Omental fat pad (tissue), 4 donors: ENCODE data around the gene SLF2. TPM values are rescaled to one million over a fixed set of nuclear protein-coding genes. Genes with fewer than 3 reads are reported as not detected.
A peak's percentile ranks its signal among the peaks of the same experiment; 100 is the strongest.

ENCODE experiments used
- ATAC-seq: fragments of 150-250 bp; one replicate; pipeline ENCODE4 v1.9.1; 2016; ENCODE audit warnings: mild to moderate bottlenecking, moderate library complexity; ENCODE audit not compliant: low FRiP score
- DNase-seq: peaks from one replicate; pipeline ENCODE4 v3.0.0-alpha.2; 2019; ENCODE audit warnings: low spot score
- total RNA-seq, 4 donors: library from RNA; depleted of rRNA; stranded (reverse); fragments of >200 nt; gene quantifications; one replicate each; pipeline ENCODE4 v1.1.0, GENCODE V29; 2016
- TF ChIP-seq, protein P1 (sequence below), 3 donors: fragments of 450-650 bp; IDR thresholded peaks; one replicate each; pipeline ENCODE4 v1.5.1; 2016 to 2017; ENCODE audit warnings: antibody characterized with exemption in 3 of 3, mild to moderate bottlenecking in 3 of 3, moderate library complexity in 2 of 3

SLF2 gene
- total RNA-seq, 4 donors from 2014 or later, result 14.9 to 37.8 (median 21.9) TPM

DNA sequence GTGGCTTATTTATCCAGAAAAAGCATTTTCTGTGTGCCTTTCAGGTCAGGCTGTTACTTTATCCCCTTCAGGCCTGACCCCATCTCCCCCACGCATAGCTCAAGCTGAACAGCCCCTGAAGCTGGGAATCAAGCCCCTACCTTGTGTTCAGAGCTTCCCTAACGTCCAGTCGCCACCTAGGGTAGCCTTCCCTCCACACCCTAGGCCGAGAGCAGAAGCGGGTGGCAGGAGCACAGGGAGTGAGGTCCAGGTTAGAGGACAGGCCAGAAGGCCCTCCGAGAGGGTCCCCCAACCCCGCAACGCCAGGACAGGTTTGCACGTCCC is 56.1 kb downstream of the SLF2 start:
- ATAC-seq (peak; percentile 13), DNase-seq (no peak)
- TF ChIP-seq, protein P1, sequence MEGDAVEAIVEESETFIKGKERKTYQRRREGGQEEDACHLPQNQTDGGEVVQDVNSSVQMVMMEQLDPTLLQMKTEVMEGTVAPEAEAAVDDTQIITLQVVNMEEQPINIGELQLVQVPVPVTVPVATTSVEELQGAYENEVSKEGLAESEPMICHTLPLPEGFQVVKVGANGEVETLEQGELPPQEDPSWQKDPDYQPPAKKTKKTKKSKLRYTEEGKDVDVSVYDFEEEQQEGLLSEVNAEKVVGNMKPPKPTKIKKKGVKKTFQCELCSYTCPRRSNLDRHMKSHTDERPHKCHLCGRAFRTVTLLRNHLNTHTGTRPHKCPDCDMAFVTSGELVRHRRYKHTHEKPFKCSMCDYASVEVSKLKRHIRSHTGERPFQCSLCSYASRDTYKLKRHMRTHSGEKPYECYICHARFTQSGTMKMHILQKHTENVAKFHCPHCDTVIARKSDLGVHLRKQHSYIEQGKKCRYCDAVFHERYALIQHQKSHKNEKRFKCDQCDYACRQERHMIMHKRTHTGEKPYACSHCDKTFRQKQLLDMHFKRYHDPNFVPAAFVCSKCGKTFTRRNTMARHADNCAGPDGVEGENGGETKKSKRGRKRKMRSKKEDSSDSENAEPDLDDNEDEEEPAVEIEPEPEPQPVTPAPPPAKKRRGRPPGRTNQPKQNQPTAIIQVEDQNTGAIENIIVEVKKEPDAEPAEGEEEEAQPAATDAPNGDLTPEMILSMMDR (IDR thresholded peaks at IDR 0.05), result no peak

DNA sequence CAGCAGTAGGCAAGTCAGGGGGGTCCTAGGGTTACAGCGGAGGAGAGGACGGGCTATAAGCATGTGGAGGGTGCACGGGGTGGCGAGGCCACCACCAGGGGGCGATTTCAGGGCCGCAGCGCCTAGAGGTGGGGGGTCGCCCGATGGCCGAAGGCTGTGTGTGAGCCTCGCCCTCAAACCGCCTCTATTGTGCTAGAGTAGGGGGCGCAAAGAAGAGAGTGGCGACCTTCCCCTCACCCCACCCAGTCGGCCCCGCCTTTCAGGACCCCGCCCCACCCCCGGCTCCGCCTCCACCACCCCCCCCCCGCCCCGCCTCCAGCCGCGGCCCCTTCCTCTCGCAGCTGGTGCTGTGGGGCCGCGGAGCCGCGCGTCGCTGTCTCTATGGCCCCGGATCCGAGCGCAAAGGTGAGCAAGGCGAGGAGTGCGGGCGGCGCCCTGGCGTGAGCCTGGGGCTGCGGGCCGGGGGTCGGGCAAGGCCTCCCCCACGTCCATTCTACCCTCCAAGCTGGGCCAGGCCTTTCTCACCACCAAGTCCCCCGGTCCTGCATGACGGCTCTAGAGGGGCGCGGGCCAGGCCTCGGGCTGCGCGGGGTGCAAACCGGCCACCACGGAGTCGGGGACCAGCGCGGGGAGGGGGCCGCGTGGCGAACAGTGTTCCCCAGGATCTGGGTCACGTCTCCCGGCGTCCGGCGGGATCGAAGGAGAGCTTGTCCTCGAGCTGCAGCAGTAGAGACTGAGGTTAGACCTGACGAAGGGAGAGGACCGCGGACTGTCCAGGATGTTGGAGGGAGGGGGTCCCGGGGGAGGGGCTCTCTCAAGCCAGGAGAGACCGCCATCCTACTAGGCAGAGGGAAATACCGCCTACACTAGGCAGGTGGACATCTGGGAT is 56.7 kb downstream of the SLF2 start, which contains the start of gene SEMA4G:
Gene SEMA4G (plus strand): TSS at position 318 of the 889 bp plus-strand sequence. CDS start 3,409 bp downstream, outside the sequence.
- TF ChIP-seq, protein P1 (IDR thresholded peaks at IDR 0.05), result no peak
- ATAC-seq (peak; percentile 49), DNase-seq (no peak)

DNA sequence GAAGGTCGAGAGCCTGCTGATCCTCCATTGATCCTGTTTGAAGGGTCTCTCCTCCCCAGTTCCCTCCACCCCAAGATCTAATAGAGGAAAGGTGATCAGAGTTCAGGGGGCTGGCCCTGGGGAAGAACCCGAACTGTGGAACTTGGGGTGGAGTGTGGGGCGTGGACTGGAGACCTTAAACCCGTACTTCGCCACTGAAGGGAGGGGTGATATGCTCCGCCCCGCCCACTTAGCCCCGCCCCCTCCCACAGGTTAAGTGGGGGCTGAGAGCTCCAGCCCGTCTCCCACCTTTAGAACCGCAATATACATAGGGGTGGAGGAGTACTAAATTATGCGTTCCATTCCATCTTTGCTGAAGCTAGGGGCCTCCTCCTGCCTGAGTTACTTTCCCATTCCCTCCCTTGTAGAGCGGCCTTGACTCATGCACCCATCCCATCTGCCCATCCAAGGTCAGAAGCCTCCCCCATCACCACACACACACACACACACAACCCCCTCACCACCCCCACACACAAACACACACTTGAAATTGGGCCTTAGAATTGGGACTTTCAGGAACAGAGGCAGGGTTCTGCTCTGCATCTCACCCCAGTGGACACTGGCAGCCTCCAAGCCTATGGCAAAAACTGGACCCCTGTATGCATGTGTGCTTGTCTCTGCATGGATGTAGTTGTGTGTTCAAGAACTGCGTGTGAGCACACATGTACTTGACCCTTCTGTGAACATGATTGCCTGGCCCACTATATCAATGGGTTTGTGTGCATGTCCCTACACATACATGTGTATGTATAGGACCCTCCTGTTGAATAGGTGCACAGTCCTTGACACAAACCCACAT is 57.5 kb downstream of the SLF2 start:
- ATAC-seq (peak; percentile 11), DNase-seq (no peak)
- TF ChIP-seq, protein P1 (IDR thresholded peaks at IDR 0.05), result no peak

DNA sequence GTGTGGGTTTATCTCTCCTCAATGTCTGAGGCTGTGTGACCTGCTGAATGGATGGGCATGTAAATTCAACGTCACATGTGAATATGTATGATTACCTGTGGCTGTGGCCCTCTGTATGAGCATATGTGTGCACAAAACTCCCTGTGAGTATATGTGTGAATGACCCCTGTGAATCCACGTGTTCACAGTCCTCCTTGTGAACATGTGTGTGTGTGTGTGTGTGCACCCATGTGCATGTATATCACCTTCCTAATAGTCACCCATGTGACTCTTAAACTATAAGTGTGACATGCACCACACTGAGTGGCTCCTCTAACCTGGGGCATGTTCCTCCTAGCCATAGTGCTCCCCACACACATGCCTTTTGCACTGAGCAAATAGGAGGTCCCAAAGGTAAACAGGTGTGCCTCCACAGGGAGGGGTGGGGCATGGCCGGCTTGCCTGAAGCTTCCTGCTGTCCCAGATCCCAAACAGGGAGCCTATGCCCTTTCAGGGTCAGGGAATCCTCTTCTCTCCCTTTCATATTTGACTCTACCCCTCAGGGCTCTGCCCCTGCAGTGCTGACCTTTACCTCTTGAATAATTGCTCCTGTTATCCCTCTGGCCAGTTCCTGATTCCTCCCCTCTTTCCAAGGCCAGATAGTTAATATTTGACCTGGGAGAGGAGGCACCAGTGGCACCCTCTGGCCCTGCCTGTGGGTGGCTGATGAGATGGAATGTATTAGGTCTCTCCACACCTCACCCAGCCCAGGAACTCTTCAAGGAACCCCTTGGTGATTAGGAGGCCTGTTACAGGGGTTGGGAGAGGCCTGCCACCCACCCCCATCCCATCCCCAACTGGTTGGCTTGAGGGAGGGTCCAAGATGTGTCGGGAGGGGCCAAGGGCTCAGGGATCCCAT is 58.4 kb downstream of the SLF2 start:
- ATAC-seq (no peak), DNase-seq (no peak)
- TF ChIP-seq, protein P1 (IDR thresholded peaks at IDR 0.05), result no peak

DNA sequence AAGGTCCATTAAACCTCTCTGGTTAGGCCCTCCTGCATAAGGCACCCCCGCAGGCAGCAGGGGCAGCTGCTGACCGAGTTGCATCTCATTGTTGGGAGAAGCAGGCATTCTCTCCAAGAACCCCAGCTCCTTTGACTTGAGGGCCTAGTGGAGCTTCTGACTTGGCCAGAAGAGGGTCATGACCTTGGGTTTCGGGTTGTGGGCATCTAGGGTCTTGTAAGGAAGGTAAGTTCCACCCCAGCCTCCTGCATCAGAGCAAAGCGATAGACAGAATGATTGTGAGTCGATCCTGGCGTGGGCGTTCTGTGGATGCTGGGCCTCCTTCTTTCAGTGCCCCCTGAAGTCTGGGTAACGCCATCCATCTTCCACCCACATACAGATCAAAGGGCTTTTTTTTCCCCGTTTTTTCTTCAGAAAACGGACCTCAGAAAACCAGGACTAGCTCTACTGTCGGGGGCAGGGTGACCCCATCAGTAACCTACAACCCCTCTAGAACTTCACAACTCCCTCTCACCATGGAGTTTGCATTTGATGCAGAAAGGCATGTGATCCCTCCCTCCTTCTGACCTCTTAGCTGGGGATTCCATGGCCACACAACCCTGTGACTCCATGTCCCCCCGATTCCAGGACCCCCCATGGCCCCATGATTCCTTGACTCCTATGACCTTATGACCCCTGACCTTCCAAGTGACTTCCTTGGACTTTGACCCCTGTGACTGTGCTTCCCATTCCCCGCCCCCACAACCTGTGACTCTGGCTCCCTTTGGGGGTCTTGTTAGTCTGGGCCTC is 59.5 kb downstream of the SLF2 start:
- no peak for ATAC-seq
- TF ChIP-seq, protein P1 (IDR thresholded peaks at IDR 0.05), result no peak
- no peak for DNase-seq
